GM19239 (cell line): ENCODE data around the gene UBA6.
A peak's percentile ranks its signal among the peaks of the same experiment; 100 is the strongest.
"Not testable (repeated sequence)": the region's sequence is repeated elsewhere in the genome, so short reads cannot be mapped to it uniquely, and the experiment has no call there.

Experiments used
- DNase-seq: peaks from one replicate; pipeline ENCODE4 v3.0.0; 2011; ENCODE audit warnings: low spot score; ENCODE audit not compliant: insufficient read length
- FAIRE-seq: peaks from 2 replicates; lab custom pipeline; 2011; peaks lifted over from hg19 to GRCh38; lab: Jason Lieb, UNC

Gene UBA6

DNA sequence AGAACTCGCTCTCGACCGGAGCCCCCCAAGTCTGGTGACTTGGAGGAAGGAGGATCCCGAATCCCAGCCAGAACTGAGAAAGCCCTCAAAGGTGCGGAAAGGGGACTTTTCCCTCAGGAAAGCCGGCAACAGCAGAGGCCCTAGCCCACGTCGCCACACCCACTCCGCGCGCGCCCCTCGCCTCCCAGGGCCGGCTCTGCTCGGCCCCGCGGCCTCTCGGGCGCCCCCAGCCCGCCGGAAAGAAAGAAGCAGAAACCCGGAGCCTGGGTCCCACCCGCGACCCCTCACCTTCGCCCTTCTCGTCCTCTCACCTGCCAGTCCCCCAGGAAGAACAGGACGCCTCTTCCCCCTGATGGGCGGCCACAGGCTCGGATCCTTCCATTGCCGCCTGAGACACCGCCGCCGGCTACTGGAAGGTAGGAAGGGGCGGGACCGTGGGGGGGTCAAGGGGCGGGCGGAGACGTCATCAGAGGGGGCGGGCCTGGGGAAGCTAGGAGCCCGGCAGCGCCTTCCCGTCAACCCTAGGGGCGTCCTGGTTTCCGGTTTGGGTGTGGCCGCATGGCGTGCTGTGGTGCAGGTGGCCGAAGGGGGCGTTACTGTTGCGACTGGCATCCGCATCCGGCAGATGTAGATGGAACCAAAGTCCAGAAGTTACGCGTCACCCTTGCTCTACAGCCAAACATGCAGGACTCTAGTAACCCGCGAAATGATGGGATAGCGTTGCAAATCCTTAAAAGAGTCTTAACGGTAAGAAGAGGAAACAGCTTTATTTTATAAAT is at the start of gene UBA6:
TSS of gene UBA6 (minus strand) at position 418 of the 779 bp plus-strand sequence. CDS start at position 382, 36 bp downstream.
- DNase-seq (peak; percentile 79), FAIRE-seq (peak; percentile 99)

DNA sequence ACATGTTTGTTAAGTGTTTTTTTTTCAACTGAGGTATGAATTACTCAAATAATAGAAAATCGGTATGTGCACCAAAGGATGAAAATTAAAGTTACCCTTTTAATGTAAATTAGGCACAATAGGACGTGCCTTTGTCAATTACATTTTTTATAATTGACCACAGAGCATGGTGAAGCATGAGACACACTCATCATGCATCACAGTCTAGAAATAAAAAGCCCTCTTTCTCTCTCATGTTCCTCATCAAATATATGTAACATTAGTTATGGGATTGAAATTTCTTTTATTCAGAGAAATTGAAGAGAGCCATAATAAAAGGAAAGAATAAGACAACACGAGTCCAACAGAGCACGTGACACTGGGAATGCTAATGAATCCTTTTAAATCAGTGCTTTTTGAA is 49.7 kb upstream of the UBA6 start:
- FAIRE-seq = no peak
- no peak for DNase-seq

DNA sequence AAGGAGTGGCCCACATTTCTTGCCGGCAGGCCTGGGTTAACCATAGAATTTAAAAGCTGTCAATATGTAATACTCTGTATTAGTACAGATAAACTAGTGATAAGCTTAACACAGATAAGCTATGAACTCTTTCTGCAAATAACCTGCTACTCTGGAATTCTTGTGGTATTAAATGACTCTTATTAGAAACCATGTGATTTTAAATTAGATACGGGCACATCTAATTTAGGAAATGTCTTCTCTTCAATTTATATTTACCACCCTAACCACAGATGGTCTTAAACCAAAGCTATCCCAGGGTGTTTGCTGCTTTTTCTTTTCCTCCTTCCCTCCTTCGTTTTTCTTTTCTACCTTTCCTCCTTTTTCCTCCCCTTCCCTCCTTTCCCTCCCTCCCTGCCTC is 48.3 kb upstream of the UBA6 start:
- FAIRE-seq (no peak), DNase-seq (no peak)

DNA sequence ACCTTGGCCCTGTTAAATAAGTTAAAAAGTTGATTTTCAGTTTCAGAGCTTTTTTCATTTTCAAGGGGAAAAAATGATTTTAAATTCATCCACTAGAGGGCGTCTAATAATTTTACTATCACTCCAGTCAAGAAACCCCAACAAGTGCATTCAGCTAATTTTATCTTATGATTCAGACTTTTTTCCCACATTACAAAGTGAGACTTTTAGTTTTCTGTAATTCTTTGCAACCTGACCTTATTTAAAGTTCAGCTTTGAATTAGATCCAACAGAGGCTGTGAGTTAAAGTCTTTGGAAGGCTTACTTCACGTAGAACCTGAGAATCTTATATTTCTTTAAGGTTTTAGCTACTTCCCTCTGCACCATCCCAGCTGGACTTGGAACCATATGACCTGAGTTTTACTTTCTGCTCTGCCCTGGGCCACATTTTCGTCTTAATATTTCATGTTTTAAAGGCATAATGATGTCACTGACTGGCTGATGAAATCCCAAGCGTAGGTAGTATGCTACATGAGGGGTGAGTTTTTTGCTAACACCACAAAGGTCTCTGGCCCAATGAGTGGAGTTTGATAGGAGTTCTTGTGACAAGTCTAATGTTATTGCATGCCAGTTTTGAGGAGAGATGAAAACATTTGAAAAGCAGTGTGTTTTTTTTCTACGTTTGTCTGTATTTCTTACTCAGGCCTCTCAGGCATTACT is 46.0 kb upstream of the UBA6 start:
- peak; percentile 97 for FAIRE-seq

DNA sequence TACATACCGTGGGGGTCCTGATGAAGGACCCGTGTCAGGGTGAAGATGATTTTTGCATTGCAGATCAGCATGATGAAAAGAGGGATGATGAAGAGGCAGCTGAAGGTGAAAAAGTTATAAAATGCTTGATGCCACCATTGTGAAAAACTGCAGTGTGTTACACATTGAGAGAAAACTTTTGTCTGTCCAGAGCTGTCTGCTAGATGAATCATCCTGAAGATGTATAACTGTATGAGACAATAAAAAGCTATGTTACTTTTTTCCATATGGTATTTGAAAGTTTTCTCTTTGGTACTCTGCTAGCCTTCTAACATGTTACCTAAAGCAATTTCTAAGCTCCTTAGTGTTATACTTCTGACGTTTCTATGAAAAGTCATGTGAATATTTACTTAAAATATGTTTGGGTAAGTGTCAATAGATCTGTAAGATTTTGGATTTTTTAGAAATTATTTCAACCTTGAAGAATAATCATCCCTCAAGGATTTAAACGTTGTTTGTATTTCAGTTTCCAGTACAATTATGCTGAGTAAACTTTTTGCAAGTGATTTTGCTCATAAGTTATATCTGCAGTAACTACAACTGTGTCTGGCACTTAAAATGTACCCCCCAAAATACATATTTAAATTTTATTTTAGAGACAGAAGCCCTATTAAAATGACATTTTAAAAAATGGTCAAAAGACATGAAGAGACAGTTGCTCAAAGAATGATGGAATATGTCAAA is 43.8 kb upstream of the UBA6 start:
- DNase-seq (no peak), FAIRE-seq (no peak)

More for the DNA sequence above, 46.0 kb upstream of the UBA6 start:
- no peak for DNase-seq

DNA sequence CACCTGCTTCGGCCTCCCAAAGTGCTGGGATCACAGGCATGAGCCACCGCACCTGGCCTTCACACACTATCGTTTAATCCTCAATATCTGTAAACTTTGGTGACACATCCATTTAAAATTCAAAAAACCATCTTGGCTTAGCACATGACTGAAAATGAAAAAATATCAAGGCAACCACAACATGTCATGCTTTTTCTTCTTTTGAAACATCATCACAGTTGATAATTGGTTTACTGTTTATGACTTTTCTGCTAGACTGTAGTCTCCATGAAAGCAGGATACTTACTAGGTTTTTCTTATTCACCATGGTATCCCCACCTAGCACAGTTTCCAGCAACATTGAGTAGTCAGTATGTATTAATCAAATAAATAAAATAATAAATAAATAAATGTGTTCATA is 42.2 kb upstream of the UBA6 start:
- FAIRE-seq (no peak), DNase-seq (no peak)

DNA sequence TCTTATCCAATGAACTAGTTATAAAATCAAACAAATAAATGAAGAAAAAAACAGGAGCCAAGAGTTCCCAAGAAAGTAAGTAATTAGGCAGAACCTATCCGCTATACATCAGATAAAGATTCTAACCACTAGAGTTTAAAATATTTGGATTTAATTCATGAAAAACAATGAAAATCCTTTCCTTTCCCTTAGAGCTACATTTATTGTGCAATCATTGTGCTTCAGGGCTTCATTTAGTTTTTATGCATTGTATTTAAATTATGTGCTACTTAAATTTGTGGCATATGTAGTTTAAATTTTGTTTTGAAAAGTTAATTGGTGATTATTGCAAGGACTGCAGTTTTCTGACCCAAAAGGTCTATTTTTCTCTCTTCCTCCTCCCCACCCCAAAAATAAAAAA is 35.3 kb upstream of the UBA6 start:
- FAIRE-seq = peak; percentile 76
- no peak for DNase-seq

DNA sequence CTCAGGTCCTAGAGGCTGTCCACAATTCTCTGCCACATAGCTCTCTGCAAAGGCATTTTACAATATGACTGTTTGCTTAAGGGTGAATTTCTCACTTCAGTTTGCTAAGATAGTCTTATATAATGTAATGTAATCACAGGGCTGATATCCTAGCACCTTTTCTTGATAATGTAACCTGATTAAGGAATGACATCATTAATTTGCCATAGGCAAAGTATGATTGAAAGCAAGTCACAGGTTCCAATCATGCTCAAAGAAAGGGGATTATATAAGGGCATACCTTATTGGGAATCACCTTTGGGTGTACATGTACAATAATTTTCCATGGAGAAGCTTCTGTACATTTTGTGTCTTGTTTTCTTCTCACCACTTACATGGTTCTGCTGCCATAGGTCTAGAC is 34.4 kb upstream of the UBA6 start:
- FAIRE-seq (no peak), DNase-seq (no peak)

DNA sequence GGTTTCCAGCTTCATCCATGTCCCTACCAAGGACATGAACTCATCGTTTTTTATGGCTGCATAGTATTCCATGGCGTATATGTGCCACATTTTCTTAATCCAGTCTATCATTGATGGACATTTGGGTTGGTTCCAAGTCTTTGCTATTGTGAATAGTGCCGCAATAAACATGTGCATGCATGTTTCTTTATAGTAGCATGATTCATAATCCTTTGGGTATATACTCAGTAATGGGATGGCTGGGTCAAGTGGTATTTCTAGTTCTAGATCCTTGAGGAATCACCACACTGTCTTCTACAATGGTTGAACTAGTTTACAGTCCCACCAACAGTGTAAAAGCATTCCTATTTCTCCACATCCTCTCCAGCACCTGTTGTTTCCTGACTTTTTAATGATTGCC is 29.6 kb upstream of the UBA6 start:
- FAIRE-seq, DNase-seq: not testable (repeated sequence)

DNA sequence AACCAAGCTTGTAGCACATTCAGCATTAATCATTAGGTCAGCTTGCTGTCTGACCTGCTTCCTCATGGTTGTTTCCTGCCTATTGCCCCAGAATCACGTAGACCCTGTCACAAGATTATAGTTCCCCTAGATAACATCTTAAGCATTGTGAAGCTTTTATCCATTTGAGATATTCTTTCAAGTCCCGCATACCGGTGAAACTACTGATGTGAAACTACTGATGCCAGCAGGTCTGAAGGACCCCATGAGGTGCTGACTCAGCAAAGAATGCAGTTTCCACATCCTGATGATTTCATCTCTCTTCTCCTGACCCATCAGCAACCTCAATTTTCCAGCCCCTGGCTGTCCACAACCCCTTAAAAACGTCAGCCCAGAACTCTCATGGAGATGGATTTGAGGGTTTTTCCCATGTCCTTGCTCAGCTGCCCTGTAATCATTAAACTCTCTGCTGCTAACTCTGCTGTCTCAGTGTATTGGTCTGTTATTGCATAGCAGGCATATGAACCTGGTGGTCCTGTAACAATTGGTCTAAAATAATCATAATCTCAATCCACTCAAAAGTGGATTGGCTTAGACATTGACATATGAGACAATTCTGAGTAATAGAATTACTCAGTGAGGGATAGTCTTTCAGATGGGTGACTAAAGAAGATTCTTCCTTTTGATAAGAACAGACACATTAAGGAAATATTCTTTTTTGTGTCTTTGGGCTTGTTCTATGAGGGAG is 26.3 kb upstream of the UBA6 start:
- no peak for FAIRE-seq
- no peak for DNase-seq

DNA sequence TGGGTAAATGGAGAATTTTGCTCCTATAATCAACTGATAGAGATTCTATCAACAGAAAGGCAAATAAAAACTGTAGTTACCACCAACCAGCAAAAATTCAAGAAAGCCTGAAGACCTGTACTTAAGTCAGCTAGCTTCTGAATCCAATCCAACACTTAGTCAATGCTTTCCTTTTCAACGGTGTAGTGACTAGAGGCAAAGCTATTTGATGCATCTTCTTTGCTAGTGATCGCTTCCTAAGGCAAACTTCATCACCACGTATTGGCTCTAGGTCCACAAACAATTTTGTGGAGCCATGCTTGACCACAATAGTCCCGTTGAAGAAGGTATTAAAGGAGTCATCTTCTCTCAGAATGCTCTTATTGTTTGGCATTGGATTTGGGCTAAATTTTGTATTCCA is 25.0 kb upstream of the UBA6 start:
- FAIRE-seq (no peak), DNase-seq (no peak)

DNA sequence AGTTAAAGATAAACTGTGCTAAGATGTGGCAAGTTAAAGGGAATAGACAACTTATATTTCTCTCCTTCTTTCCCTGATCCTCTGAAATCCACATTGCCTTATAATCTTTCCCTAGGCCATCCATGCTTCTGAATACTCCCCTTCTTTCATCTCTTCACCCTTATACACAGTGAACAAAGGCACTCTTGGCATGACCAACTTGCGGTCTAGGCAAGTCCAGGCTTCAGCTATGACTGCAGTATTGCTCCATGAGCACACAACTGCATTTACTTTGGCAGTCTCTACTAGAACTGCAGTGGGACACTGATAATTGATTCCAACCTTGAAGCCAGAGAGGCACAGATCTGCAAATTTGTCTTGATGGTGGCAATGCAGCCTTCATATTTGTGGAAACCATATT is 24.2 kb upstream of the UBA6 start:
- FAIRE-seq (no peak), DNase-seq (no peak)

DNA sequence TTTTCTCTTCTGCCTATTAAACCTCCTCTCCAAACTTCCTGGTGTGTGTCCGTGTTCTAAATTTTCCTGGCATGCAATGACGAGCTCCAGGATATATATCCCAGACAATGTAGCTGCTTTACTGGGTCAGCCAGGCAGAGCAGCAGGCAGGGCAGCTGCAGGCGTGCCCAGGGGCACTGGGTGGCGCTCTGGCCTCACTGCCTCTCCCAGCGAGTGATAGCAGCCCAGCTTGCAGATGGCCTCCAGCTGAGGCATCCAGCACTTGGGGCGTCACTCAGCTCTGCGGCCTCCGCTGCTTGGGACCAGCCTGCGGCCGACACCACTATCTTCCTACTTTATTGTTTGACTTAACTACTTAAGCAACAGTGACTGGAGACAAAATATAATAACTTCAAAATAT is 23.0 kb upstream of the UBA6 start:
- DNase-seq (no peak), FAIRE-seq (no peak)

DNA sequence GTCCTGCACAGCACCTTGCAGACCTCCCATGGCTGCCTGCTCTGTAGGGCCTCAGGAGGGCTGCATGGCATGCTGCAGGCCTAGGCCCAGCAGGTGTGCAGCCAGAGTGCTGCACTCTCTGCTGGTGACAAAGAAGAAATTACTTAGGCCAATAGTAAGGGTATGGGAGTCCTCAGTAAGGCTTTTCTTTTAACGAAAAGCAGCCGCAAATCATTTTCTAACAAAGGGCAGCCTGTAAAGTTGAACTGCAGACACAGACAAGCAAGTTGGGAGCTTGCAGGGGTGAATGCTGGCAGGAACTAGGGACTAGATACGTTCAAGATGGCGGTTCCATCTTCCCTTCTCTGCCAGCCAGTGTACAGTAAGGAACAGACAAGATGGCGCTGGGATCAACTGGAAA is 22.4 kb upstream of the UBA6 start:
- DNase-seq (no peak), FAIRE-seq (no peak)

DNA sequence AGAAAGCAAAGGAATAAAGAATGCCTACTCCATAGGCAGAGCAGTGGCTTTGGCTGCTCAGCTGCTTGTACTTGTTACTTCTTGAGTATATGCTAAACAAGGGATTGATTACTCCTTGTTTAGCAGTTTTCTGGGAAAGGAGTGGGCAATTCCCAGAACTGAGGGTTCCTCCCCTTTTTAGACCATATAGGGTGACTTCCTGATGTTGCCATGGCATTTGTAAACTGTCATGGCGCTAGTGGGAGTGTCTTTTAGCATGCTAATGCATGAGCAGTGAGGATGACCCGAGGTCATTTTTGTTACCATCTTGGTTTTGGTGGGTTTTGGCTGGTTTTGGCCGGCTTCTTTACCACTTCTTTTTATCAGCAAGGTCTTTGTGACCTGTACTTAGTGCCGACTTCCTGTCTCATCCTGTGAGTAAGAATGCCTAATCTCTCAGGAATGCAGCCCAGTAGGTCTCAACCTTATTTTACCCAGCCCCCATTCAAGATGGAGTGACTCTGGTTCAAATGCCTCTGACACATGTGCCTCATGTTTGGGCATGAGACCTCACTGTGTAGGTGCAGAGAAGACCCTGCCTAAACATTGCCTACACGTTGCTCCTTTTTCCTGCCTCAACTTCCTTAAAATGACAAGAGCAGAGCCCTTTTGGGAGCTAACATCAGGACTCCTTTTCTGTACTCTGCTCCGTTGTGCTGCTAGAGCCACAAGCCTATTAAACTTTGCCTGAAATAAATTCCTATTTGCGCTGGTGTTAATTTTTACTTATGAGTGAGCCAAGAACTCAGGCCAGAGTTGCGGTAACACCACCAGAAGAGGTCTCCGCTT is 21.0 kb upstream of the UBA6 start:
- FAIRE-seq (no peak), DNase-seq (no peak)

DNA sequence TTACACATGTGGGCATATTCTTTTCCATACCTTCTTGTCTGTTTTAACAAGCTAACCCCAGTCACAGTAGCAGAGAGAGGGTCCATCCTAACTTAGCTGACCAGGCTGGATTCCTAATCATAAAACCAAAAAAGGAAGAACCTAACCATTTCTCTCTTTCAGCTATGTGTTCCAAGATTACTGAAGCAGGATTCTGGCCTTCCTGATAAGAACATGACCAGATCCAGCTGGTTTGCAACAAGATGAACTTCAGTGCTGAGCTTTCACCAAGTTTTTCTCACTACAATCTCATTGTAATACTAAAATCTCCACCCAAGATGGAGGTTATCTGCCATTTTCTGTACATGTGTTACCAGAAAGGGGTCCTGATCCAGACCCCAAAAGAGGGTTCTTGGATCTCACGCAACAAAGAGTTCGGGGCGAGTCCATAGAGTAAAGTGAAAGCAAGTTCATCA is 20.4 kb upstream of the UBA6 start:
- no peak for DNase-seq
- FAIRE-seq = no peak

DNA sequence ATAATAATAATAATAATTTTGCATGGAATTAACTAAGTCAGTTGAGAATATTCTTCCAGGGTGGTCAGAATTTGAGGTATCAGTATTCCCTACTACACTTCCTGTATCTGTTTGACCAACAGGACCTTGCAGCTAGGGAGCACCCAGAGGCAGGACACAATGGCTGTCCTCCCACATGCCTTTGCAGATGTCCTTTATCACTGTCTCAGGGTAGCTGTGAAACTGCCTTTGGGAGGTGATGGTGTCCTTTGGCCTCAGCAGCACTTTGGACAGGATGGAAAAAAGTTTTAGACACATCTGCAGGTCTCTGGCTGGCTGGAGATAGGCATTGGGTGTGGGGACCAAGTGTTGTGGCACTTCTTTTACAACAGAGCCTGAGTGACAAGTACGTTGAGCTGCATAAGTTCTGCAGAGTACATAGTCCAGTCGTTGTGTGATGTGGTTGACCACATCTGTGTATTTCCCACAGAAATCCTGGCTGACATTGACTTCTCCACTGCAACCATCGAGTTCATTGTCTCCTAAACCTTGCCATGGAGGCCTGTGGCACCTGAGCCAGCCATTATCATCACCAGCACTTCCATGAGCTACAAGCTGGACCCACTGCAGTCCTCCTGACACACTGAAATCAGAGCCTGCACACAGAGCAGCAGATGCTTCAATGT is 19.1 kb upstream of the UBA6 start:
- DNase-seq (no peak), FAIRE-seq (no peak)

DNA sequence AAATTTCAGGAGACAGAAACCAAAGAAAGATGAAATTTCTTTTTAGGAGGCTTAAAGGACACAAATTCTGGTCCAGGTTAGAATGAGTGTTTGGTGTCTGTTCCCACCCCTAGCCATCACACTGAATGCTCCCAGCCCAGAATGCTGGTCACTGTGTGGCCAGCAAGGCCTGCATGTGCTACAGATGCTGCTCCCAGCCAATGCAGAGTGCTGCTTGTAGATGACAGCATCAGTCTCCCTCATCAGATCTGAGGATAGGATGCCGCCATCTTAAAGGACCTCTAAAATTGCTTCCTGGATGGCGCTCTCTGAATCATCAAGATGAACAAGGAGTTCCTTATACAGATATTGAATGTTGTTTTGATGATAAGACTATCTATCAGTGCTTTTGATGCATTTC is 17.9 kb upstream of the UBA6 start:
- FAIRE-seq = no peak
- no peak for DNase-seq

DNA sequence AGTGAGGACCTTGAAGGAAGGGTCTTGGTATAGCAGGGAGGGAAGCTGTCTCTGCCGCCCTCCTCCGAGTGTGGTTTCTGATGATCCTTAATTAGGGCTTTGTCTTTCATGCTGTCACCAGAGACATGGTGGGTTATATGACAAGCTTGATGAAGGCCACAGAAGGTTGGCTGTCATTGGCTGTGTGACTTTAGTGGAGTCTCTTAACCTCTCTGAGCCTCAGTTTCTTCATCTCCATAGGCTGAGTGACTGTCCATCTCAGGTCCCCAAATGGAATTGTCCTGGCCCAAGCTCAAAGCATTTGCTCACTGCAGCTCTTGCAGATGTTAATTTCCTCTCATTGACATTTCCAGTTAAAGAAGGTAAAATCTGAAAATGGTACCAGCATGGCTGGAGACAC is 16.6 kb upstream of the UBA6 start:
- DNase-seq (no peak), FAIRE-seq (no peak)
